GM19372 (cell line): ENCODE results near the gene PPP3CB.

ENCODE experiments used
- ATAC-seq: cut with Tn5 transposase; IDR thresholded peaks from one replicate; pipeline ENCODE4 v1.9.1; 2021; ENCODE audit warnings: mild to moderate bottlenecking, low read depth, moderate library complexity; ENCODE audit not compliant: unreplicated experiment

The PPP3CB gene

DNA sequence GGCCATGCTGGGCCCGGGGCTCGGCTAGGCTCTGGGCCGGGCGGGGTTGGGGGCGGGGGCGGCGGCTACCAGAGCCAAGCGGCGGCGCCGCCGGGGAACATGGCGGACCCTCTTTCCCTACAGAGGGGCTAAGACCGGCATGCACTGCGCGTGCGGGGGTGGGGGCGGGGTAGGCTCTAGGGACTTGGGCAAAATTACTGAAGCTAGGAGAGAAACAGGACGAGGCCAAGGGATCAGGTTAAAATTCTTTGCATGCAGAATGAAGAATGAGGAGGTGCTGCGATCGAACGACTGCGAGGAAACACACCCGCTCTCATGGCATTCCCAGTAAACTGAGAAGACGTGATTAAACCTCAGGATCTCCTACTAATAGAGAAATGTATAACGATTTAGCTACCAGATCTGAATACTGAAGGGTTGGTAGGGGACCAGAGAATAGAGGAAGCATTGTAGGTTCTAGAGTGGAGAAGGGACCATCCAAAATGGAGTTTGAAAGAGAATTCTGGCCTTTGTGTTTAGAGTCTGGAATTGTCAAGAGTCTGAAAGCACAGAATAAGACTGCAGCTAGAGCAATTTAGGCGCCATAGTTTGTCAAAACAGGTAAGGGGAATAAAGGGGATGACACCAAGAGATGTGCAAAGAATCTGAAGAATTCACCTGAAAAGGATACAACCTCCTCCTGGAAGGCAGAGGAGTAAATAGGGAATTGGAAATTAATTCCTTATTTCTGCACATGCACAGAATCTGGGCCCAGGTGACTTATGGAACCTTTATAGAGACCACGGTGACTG is at the start of gene PPP3CB:
TSS of gene PPP3CB (minus strand) at position 141 of the 791 bp plus-strand sequence. CDS start at position 6, 135 bp downstream.
- ATAC-seq: peak; percentile 67

DNA sequence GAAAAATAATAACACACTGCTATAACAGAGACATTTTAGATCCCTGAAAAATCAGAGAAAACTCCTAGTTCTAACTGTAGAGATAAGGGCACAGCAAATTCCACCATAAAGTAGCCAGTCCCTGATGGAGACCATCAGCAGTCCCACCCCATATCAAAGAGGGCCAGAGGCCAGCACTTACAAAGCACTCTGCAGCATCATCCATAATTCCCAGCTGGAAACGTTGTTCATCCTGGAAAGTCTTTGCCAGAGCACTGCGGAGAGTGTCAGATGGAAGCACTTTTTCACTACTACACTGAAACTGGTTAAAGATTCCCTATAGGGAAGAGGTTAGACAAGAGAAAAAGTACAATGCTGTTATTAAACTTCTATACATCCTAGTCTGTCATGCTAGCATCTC is 49.5 kb upstream of the PPP3CB start:
- no peak for ATAC-seq

DNA sequence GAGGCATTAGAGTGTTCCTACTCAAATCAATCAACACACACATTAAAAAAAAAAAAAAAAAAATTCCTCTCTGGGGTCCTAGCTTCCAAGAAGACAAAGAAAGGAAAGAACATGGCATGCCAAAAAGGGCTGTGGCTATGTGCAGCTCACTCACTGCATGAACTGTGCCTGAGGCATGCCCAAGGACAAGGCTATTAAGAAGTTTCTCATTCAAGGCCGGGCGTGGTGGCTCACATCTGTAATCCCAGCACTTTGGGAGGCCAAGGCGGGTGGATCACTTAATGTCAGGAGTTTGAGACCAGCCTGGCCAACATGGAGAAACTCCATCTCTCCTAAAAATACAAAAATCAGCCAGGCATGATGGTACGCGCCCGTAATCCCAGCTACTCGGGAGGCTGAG is 41.9 kb upstream of the PPP3CB start:
- ATAC-seq: no peak

DNA sequence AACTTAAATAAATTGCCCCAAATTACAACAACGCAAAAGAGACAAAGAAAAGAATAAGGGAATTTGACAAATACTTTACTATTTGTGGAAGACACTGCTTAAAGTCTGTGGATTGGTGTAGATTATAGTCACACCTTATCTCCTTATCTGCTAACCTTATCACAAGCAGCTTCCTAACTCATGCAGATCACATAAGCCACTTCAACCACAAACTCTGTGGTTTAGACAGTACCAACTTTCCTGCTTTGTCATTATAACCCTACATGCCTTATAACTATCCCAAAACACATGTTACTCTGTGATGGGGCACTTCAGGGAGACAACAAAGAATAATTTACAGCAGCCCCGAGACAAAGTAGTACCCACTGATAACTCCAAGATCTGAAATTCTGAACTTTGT is 41.5 kb upstream of the PPP3CB start:
- no peak for ATAC-seq

DNA sequence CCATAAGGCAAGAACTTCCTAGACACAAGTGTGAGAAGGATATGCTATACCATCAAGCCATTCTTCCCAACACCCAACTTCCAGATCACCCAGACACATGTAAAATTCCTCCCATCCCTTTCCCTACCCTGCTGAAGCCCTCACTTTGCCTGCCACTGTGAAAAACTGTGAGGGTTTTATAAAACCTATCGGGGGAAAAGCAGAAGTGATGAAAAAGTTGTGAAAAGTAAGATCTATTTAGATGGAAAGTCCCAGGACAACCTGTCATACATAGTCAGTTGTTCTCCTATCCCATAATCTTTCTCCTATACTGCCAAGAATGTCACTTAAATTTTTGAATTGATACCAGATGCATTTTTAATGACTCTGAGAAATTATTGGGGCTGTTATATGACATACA is 39.0 kb upstream of the PPP3CB start:
- ATAC-seq: no peak

DNA sequence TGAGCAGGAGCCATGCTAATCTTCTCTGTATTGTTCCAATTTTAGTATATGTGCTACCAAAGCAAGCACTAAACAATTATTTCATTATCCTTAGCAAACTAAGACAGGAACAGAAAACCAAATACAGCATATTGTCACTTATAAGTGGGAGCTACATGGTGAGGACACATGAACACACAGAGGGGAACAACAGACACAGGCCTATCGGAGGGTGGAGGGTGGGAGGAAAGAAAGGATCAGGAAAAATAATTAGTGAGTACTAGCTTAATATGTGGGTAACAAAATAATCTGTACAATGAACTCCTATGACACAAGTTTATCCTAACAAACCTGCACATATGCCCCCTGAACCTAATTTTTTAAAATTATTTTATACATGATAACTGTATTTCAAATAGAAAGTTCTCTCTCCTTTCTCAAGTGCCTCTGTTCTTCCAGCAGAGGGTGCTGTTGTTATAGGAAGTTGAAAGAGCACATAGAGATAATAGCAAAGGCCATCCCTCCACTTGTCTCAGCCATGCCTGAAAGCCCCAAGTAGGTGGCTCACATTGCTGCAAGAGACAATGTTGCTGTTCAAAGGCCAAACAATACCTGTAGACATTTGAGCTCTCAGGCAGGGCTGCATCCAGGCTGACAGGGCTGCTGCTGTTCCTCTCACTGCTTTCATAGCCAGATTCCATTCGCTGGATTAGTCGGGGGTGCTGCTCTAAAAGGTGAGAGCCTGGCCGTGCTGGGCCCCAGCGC is 33.4 kb upstream of the PPP3CB start:
- no peak for ATAC-seq

DNA sequence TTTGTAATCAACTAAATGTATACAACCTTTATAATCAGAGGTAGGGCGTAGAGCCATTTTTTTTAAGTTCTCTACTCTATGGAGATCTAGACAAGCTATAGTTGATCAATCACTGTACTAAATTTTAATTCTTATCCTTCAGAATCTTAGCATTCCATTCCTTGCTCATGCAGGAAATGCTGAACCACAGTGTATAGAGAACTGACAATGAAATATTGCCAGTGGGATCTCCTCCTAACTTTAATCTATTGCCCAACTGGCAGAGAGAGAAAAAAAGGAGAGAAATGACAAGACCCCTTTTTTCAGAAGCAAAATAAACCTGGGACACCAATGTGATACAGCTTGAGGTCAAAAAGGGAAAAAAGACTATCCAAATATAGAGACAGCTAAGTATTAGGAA is 26.4 kb upstream of the PPP3CB start:
- no peak for ATAC-seq

DNA sequence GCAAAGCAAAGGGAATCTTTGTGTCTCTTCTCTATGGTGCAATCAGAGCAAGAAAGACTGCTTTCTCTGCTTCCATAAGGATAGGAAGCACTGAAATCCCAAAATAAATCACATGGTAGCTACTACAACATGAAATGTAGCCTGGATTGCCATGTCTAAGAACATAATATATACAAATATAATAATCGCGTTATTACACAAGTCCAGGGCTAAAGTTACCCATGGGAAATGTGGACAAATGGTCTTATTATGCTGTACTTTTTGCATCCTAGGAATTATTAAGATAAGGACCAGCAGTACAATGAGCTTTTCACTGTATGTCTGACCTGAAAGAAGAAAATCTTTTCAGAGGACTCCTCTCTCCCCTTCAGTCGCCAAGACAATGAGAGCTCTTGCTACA is 23.5 kb upstream of the PPP3CB start:
- no peak for ATAC-seq

GRCh38 chr10:73517166-73517888 is 21.5 kb upstream of the PPP3CB start:
- ATAC-seq: no peak

DNA sequence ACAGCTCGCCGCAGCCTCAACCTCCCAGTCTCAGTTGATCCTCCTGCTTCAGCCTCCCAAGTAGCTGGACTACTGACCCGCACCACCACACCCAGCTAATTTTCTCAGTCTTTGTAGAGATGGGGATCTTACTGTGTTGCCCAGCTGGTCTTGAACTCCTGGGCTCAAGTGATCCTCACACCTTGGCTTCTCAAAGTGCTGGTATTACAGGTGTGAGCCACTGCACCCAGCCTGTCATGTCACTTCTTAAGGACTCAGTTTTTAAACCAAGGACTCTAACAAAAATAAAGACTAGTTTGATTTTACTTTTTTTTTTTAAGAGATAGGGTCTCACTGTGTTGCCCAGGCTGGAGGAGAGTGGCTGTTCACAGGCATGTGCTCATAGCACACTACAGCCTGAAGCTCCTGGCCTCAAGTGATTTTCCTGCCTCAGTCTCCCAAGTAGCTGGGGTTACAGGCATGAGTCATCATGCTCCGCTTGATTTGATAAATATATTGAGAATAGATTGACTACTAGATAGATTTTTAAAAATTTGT is 16.5 kb upstream of the PPP3CB start:
- ATAC-seq: no peak

DNA sequence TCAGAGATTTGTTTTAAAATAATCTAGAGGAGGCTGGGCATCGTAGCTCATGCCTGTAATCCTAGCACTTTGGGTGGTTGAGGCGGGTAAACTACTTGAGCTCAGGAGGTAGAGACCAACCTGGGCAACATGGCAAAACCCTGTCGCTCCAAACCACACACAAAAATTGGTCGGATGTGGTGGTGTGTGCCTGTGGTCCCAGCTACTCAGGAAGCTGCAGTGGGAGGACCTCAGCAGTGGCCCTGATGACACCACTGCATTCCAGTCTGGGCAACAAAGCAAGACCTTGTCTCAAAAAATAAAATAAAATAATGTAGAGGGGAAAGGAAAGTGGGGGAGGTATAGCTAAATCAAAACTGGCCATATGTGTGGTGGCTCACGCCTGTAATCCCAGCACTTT is 13.9 kb upstream of the PPP3CB start:
- no peak for ATAC-seq

DNA sequence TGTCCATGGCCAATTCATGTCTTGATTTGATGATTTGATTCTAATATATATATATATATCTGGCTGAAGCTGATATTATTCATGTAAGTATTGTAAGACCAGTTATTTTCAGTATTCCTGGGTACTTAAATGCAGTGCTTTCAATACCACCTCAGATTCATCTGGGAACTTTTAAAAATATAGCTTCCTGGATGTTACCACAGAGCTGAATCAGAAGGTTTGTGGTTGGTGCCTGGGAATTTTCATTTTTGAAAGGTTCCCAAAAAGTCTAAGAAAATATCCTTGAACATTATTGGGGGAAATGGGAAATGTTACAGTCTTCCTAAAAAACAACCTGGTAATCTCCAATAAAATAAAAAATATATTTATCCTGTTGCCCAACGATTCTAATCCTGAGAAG is 10.7 kb upstream of the PPP3CB start:
- ATAC-seq: no peak

- ATAC-seq: no peak
These were observed 10.2 kb upstream of the PPP3CB start for GRCh38 chr10:73506074-73506473.

DNA sequence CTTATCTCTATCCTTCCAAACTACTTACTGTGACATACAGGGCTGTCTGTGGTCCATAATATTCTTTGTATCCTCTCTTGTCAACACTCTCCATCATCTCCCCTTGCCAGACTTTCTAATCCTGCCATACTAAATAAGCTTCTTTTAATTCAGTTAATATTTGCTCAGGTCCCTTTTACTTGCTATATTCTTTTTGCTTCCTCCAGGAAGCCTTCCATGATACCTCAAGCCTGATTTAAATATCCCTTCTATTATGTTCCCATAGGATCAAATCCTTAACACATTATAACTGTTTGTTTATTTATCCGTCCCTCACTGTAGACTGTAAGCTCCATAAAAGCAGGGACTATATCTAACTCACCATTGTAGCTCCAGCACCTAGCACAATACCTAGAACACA is 7.2 kb upstream of the PPP3CB start:
- no peak for ATAC-seq

- ATAC-seq: no peak
These were observed 5.8 kb upstream of the PPP3CB start for GRCh38 chr10:73501651-73502050.

DNA sequence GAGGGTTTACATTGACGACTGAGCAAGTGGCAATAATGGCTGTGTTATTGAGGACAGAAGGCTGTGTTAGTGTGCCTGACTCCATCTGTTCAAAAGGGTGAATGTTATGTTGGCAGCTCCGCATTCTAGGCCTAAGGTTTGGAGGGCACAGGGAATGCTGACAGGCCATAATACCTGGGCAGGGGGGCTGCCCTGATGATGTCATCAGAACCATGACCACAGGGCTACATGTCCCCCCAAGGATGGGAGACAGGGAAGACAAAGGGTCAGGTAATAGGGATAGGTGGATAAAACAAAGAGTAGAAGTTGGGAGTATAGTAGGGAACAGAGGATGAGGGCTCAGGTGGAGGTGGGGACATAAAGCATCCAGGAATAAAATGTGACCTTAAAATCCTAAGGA is 1.8 kb upstream of the PPP3CB start:
- no peak for ATAC-seq

GRCh38 chr10:73495226-73495883 is 469 bp downstream of the PPP3CB start:
- peak; percentile 87 for ATAC-seq

GRCh38 chr10:73494877-73495225 is 973 bp downstream of the PPP3CB start:
- ATAC-seq: no peak

DNA sequence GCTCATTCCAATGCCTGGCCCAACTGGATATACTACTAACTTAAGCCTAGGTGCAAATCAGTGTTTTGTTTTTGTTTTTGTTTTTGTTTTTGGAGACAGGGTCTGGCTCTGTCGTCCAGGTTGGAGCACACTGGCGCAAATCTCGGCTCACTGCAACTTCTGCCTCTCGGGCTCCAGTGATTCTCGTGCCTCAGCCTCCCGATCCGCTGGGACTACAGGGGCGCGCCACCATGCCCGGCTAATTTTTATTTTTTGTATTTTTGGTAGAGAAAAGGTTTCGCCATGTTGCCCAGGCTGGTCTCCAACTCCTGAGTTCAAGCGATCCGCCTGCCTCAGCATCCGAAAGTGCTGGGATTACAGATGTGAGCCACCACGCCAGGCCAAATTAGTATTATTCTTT is 1.6 kb downstream of the PPP3CB start:
- ATAC-seq: no peak

GRCh38 chr10:73493781-73494180 is 2.0 kb downstream of the PPP3CB start:
- no peak for ATAC-seq

DNA sequence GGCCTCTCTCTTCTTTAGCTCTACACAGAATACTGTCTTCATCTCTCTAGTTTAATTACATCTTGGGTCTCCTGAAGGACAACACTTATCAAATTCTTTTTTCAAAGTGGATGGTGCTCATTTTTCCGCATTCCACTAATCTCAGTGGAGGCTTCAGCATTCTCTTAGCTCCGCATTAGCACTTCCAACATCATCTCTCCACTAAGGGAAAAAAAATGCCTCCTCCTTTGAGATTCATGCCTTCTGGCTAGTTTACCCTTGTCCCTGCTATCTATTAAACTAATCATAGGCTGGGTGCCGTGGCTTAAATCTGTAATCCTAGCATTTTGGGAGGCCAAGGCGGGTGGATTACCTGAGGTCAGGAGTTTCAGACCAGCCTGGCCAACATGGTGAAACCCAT is 9.2 kb downstream of the PPP3CB start:
- no peak for ATAC-seq
